Suprapubic skin (tissue), 4 donors: ENCODE data around the gene KCNJ4. TPM values are rescaled to one million over a fixed set of nuclear protein-coding genes. Genes with fewer than 3 reads are reported as not detected.

Source experiments
- DNase-seq, 2 donors: peaks; one replicate each; pipeline ENCODE4 v3.0.0-alpha.2; 2019; ENCODE audit warnings: low spot score in 2 of 2
- H3K27ac ChIP-seq: fragments of 200-600 bp; sonication (generic); one replicate; pipeline ENCODE4 v1.5.1; 2019
- H3K27me3 ChIP-seq: fragments of 200-600 bp; sonication (generic); one replicate; pipeline ENCODE4 v1.5.1; 2019
- H3K36me3 ChIP-seq: fragments of 200-600 bp; sonication (generic); one replicate; pipeline ENCODE4 v1.5.1; 2019
- H3K4me1 ChIP-seq: fragments of 200-600 bp; sonication (generic); one replicate; pipeline ENCODE4 v1.5.1; 2019
- H3K4me3 ChIP-seq: fragments of 200-600 bp; sonication (generic); one replicate; pipeline ENCODE4 v1.5.1; 2019; ENCODE audit warnings: mild to moderate bottlenecking
- H3K9me3 ChIP-seq: fragments of 200-600 bp; sonication (generic); one replicate; pipeline ENCODE4 v1.5.1; 2019
- EP300 ChIP-seq: sonication (generic); formaldehyde crosslinking; IDR thresholded peaks from one replicate; pipeline ENCODE4 v1.6.1; 2017; ENCODE audit warnings: antibody characterized with exemption
- POLR2A ChIP-seq, 2 donors: fragments of 450-650 bp; IDR thresholded peaks; one replicate each; pipeline ENCODE4 v1.6.1; 2017; ENCODE audit warnings: antibody characterized with exemption in 2 of 2, mild to moderate bottlenecking in 2 of 2, moderate library complexity in 2 of 2
- POLR2AphosphoS5 ChIP-seq, 3 donors: sonication (generic); formaldehyde crosslinking; IDR thresholded peaks; one replicate each; pipeline ENCODE4 v1.6.1; 2017; ENCODE audit warnings: antibody characterized with exemption in 3 of 3
- WGBS: methylation state at CpG from one replicate; pipeline ENCODE4 v1.1.5; 2018; 5-methylcytosine and 5-hydroxymethylcytosine counted together
- total RNA-seq, 4 donors: library from RNA; depleted of rRNA; stranded (reverse); fragments of >200 nt; gene quantifications; one replicate each; pipeline ENCODE4 v1.1.0, GENCODE V29; 2016
- TF ChIP-seq, protein P1 (sequence below), 2 donors: fragments of 200-600 bp in 1 of 2; fragments of 450-650 bp in 1 of 2; sonication (generic) in 1 of 2; IDR thresholded peaks; one replicate each; pipeline ENCODE4 v1.5.1; 2016 to 2019; ENCODE audit warnings: antibody characterized with exemption in 2 of 2, mild to moderate bottlenecking in 1 of 2, moderate library complexity in 1 of 2

Gene KCNJ4
- total RNA-seq, 4 donors from 2014 or later = 0.21 to 0.55 (median 0.32) TPM; not detected in 1

DNA sequence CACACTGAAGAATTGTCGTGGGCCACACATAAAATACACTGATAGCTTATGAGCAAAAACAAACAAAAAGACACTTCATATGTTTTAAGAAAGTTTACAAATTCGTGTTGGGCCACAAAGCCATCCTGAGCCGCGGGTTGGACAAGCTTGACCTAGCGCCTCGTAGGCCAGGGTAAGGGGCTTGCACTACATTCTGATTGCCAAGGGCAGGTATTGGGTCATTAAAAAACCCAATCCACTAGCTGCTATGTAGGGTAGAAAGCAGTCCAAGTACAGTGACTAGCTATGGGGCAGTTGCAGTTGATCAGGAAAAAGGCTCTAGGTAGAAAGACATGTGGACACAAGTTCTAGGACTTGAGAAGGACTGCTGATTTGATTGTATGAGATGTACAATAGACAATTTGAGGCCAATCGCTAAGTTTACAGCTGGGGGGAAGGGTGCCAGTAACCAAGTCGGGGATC lies 26.9 kb upstream of the KCNJ4 start:
- no peaks in the 10 kb centered on the region for H3K27me3 ChIP-seq
- H3K4me1 ChIP-seq = no peaks in the 10 kb centered on the region
- no peaks in the 10 kb centered on the region for H3K9me3 ChIP-seq
- no peak overlapping the region for H3K27ac ChIP-seq
- WGBS = 92% methylated on average over 8 of the region's 8 CpGs
- no peak for TF ChIP-seq POLR2AphosphoS5 (IDR thresholded peaks at IDR 0.05)
- no peak for TF ChIP-seq POLR2A (IDR thresholded peaks at IDR 0.05)
- TF ChIP-seq, protein P1, sequence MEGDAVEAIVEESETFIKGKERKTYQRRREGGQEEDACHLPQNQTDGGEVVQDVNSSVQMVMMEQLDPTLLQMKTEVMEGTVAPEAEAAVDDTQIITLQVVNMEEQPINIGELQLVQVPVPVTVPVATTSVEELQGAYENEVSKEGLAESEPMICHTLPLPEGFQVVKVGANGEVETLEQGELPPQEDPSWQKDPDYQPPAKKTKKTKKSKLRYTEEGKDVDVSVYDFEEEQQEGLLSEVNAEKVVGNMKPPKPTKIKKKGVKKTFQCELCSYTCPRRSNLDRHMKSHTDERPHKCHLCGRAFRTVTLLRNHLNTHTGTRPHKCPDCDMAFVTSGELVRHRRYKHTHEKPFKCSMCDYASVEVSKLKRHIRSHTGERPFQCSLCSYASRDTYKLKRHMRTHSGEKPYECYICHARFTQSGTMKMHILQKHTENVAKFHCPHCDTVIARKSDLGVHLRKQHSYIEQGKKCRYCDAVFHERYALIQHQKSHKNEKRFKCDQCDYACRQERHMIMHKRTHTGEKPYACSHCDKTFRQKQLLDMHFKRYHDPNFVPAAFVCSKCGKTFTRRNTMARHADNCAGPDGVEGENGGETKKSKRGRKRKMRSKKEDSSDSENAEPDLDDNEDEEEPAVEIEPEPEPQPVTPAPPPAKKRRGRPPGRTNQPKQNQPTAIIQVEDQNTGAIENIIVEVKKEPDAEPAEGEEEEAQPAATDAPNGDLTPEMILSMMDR (IDR thresholded peaks at IDR 0.05) = no peak
- TF ChIP-seq EP300 = no peak
- peak in 1 of 2 donors; percentile 55 for DNase-seq
- no peak overlapping the region for H3K4me3 ChIP-seq
- H3K36me3 ChIP-seq = peaks cover 73% of the 10 kb centered on the region

DNA sequence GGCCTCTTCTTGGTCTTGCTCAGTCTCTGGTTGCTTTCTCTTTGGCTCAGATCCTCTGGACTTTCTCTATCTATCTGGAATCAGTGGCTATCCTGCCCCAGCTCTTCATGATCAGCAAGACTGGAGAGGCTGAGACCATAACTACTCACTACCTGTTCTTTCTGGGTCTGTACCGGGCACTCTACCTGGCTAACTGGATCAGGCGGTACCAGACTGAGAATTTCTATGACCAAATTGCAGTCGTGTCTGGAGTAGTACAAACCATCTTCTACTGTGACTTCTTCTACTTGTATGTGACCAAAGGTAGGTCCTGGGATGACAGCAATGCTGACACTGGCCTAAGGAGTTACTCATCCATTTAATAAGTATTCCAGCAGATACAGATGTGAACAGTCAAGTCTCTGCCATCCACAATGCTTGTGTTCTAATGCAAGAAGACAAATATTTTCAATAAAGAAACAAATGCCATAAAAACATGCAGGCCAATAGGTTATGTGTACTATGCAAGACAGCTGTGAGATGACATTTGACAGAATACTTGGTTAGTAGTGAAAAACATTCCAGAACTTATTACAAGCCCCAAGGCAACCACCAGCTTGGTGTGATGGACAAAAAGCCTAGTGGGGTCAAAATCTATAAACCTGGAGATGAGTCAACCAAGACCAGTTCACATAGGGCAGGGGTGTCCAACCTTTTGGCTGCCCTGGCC lies 26.3 kb upstream of the KCNJ4 start:
- TF ChIP-seq POLR2A (IDR thresholded peaks at IDR 0.05) (no peak), EP300 (no peak), POLR2AphosphoS5 (IDR thresholded peaks at IDR 0.05) (no peak)
- TF ChIP-seq, protein P1 (IDR thresholded peaks at IDR 0.05) = no peak
- no peaks in the 10 kb centered on the region for H3K4me1 ChIP-seq
- no peak overlapping the region for H3K27ac ChIP-seq
- H3K4me3 ChIP-seq = no peak overlapping the region
- WGBS = 97% methylated on average over 3 of the region's 3 CpGs
- peak in 1 of 2 donors; percentile 23 for DNase-seq
- no peaks in the 10 kb centered on the region for H3K9me3 ChIP-seq
- H3K27me3 ChIP-seq = no peaks in the 10 kb centered on the region
- peaks cover 67% of the 10 kb centered on the region for H3K36me3 ChIP-seq

DNA sequence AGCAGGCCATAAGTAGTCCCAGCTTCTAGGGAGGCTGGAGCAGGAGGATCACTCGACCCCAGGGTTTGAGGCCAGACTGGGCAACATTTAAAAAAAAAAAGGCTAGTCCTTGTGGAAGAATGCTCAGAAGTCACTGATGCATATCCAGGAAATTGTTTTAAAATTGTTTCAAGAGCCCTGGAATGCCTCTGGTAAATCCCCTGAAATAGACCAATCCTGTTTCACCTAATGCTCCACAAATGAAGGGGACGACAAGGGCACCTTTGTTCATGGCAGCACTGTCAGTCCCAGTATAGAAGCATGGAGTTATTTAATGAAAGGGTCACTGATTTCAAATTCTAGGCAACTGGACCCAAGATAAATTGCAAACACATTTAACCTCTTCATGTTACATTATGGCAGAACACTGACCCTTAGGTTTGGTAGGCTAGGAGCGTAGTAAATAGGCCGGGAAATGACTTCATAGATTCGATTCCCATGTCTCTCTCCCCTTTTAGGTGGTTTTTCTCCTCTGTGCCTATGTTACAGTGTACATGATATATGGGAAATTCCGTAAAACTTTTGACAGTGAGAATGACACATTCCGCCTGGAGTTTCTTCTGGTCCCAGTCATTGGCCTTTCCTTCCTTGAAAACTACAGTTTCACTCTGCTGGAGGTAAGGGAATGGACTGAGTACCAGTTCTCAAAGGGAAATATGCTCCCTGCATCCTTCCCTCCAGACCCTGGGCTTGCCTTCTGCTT lies 24.3 kb upstream of the KCNJ4 start:
- Histone ChIP-seq H3K27me3 (no peaks in the 10 kb centered on the region), H3K36me3 (peaks cover 47% of the 10 kb centered on the region), H3K9me3 (no peaks in the 10 kb centered on the region), H3K4me3 (no peak overlapping the region), H3K4me1 (no peaks in the 10 kb centered on the region), H3K27ac (no peak overlapping the region)
- no peak for TF ChIP-seq POLR2A (IDR thresholded peaks at IDR 0.05)
- no peak for TF ChIP-seq EP300
- TF ChIP-seq POLR2AphosphoS5 (IDR thresholded peaks at IDR 0.05) = no peak
- TF ChIP-seq, protein P1 (IDR thresholded peaks at IDR 0.05) = no peak
- WGBS = 75% methylated on average over 7 of the region's 7 CpGs
- DNase-seq = peak in 1 of 2 donors; percentile 16

DNA sequence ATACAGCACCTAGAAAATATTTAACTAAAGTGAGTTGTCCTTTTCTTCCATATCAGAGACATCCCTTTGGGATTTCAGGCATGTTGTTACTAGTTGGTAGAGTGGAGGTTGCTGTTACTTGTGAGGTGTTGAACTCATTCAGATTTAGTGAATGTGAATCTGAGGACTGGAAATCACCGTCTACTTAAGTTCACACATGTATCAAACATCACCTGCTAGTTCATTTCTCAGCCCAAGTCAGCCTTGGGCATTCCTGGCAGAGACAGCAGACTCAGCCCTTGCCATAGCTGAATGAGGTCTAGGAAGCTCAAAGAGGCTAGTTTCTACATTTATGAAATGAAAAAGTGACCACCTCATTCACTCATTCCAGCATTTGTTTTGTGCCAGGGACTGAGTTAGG lies 22.6 kb upstream of the KCNJ4 start:
- TF ChIP-seq POLR2AphosphoS5 (IDR thresholded peaks at IDR 0.05) (no peak), EP300 (no peak), POLR2A (IDR thresholded peaks at IDR 0.05) (no peak)
- TF ChIP-seq, protein P1 (IDR thresholded peaks at IDR 0.05) = no peak
- no peak overlapping the region for H3K27ac ChIP-seq
- no peak for DNase-seq

DNA sequence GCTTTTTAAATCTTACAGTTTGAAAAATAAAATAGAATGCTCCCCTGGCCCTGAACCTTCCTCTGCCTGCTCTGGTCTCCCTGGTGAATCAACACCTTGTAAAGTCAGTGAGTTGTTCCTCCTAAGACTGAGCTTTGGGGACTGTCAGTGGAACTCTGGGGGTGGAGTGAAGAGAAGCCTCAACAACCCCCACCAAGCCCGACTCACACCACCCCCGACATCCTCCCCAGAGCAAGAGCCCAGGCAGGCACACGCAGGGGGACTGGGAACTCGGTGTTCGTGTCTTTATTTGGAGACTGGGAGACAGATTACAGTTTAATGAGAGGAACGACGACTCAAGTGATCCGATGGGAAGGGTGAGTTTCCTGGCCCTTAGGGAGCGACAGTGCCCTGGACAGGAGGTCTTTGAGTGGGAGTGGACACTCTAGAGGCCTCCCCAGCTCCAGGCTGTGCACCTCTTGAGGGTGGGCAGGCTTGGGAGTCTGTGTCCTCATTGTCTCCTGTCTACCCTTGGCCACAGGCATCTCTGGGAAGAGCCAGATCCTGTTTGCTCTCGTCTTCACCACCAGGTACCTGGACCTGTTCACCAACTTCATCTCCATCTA lies 19.1 kb upstream of the KCNJ4 start:
- no peak for TF ChIP-seq POLR2A (IDR thresholded peaks at IDR 0.05)
- TF ChIP-seq, protein P1 (IDR thresholded peaks at IDR 0.05) = no peak
- TF ChIP-seq EP300 = no peak
- no peak for TF ChIP-seq POLR2AphosphoS5 (IDR thresholded peaks at IDR 0.05)

More for the DNA sequence above, 22.6 kb upstream of the KCNJ4 start:
- H3K27me3 ChIP-seq = no peaks in the 10 kb centered on the region
- WGBS = 36% methylated on average over 1 of the region's 1 CpG
- H3K36me3 ChIP-seq = peaks cover 30% of the 10 kb centered on the region
- H3K4me3 ChIP-seq = no peak overlapping the region
- no peaks in the 10 kb centered on the region for H3K4me1 ChIP-seq
- H3K9me3 ChIP-seq = no peaks in the 10 kb centered on the region

More for the DNA sequence above, 19.1 kb upstream of the KCNJ4 start:
- no peak overlapping the region for H3K27ac ChIP-seq
- no peaks in the 10 kb centered on the region for H3K27me3 ChIP-seq
- DNase-seq = peak in 1 of 2 donors; percentile 54
- 78% methylated on average over 10 of the region's 10 CpGs for WGBS
- no peaks in the 10 kb centered on the region for H3K9me3 ChIP-seq
- peaks cover 2% of the 10 kb centered on the region for H3K4me1 ChIP-seq
- no peaks in the 10 kb centered on the region for H3K36me3 ChIP-seq
- H3K4me3 ChIP-seq = no peak overlapping the region
